ENCODE measurements around the gene POU6F2.
A peak's percentile ranks its signal among the peaks of the same experiment; 100 is the strongest.
"Not testable (repeated sequence)": the region's sequence is repeated elsewhere in the genome, so short reads cannot be mapped to it uniquely, and the experiment has no call there.

The POU6F2 gene, protein sequence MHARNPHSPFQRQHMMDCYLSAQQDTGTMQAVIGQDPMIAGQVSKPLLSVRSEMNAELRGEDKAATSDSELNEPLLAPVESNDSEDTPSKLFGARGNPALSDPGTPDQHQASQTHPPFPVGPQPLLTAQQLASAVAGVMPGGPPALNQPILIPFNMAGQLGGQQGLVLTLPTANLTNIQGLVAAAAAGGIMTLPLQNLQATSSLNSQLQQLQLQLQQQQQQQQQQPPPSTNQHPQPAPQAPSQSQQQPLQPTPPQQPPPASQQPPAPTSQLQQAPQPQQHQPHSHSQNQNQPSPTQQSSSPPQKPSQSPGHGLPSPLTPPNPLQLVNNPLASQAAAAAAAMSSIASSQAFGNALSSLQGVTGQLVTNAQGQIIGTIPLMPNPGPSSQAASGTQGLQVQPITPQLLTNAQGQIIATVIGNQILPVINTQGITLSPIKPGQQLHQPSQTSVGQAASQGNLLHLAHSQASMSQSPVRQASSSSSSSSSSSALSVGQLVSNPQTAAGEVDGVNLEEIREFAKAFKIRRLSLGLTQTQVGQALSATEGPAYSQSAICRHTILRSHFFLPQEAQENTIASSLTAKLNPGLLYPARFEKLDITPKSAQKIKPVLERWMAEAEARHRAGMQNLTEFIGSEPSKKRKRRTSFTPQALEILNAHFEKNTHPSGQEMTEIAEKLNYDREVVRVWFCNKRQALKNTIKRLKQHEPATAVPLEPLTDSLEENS

DNA sequence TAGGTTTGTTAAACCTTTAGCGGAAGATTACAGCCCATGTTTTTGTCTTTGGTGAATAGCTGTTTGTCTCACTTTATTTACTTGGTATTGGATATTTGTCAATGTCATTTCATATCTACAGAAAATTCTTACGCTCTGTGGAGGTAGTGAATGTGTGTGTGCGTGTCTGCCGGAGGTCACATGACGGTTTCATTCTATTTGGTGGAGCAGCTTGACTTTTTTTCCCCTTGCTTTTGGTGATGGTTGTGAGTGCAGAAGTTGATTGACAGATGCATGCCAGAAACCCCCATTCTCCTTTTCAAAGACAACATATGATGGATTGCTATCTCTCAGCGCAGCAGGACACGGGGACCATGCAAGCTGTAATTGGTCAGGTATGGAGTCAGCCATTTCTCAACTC lies at the start of gene POU6F2:
Gene POU6F2 (plus strand): TSS at position 225 of the 400 bp plus-strand sequence. CDS start 45 bp downstream, at position 270.
- DNase-seq (ENCODE audit: low spot score), result no peak

DNA sequence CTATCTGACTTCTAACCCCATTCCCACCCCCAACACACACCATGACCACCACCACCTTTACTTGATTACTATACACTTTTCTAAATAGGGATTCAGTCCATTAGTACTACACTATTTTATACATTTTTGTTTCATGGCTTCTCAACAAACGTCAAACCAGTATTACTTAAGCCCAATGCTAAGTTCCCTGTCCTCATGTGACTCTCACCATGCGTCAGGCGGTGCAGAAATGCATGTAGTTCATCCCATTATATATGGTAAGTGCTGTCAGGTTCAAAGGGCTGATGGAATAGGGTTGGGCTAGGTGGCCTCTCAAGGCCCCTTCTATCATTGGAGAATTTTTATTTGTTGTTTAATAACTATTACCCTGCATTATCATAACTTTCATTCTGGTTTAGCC lies 49.2 kb upstream of the POU6F2 start:
- DNase-seq (ENCODE audit: low spot score), result no peak

DNA sequence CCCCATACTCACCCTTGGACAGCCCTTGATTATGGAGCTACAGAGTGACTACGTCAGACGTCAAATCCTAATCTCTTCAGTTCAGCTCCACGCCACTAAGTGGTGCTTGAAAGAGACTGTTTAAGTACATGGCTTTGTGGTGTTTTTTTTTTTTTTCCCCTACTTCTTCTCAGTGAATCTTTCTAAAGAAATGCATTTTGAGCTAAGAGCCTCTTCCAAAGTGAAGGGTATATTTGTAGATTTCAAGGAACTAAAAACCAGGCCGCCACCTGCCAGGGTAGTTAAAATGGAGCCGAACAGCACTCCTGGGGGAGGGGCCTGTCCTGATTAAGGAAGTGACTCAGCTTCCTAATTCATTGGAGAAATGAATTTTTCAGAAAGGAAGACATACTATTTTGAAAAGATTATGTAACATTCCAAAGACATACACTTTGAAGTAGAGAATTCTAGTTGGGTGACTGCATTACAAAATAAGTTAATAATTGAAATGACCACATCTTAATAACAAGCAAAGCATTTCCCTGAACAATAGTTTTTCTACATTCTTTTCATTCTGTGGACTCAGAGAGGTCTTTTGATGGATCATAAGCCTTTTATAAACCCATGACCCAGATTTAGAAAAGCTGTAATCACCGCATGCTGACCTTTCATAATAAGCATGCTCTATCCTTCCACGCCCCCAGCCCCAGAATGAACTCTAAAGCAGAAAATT lies 48.1 kb upstream of the POU6F2 start:
- DNase-seq (ENCODE audit: low spot score), result no peak

DNA sequence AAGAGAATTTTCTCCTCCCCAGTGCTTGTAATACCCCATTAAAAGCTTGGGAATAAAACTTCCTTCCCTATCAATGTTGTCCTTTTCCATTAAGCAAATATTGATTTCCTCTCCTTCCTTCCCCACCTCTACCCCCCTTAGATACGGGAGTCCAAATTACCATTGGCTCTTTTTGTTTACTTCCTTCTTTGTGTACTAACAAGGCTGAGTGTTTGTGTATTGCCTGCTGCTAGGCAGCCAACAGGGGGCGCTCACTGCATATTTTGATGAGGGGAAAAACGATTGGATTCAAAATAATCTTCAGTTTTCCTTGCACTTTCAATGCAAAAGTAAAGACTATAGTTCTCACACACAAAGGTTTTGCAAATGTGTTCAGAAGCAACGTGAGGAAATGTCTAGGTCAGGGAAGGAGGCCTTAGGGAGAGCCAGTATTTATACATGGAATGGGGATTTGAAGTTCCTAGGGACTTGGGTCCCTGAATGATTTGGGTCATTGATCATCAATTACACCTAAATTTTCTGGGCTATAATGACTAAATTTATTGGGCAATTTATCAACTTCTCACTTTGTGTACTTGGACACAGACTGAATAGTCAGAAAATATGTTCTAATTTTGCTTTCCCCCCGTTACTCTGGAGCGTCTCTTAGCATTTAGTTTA lies 45.1 kb upstream of the POU6F2 start:
- DNase-seq (ENCODE audit: low spot score), result peak; percentile 81

DNA sequence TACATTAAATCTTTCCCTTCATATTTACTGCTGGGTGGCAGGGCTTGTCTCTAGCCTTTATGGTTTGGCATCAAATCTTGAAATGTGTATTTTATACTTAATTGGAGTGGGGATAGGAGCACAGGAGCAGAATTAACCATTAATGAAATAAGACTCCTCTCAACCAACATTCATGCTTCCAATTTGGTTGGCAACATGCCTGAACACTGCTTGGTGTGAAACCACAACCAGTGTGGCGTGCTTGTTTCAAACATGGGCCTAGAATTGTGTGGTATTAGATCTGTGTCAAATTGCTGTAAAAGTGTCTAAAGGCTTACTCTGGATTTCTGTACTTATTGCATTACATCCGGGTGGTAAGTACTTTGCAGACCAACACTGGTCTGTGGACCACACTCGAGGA lies 43.7 kb upstream of the POU6F2 start:
- DNase-seq (ENCODE audit: low spot score), result no peak

DNA sequence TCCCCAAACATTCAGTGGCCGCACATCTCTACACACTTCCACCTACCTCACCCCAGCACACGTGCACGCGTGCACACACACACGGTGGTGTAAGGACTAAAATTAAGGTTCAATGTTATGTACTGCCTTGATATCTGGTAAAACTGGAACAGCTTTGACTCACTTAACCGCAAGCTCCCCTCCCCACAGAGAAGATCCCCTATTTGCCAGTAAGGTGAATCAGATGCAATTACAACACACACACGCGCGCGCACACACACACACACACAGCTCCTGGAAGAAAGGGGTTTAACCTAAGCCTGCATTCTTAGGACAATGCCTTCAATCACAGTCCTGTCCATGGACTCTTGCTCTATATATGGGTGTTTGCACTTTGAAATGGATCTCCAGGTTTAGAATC lies 43.2 kb upstream of the POU6F2 start:
- DNase-seq (ENCODE audit: low spot score), result no peak

DNA sequence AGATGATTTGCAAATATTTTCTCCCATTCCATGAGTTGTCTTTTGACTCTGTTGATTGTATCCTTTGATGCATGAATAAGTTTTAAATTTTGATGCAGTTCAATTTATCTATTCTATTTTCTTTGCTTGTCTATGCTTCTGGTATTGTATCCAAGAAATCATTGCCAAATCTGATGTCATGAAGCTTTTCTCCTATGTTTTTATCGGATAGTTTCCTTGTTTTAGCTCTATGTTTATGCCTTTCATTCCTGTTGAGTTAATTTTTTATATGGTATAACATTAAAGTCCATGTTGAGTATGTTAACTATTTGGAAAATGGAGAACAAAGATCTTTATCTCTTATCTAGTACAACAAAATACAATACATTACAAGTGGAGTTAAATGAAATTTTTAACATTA lies 41.1 kb upstream of the POU6F2 start:
- DNase-seq (ENCODE audit: low spot score), result no peak

DNA sequence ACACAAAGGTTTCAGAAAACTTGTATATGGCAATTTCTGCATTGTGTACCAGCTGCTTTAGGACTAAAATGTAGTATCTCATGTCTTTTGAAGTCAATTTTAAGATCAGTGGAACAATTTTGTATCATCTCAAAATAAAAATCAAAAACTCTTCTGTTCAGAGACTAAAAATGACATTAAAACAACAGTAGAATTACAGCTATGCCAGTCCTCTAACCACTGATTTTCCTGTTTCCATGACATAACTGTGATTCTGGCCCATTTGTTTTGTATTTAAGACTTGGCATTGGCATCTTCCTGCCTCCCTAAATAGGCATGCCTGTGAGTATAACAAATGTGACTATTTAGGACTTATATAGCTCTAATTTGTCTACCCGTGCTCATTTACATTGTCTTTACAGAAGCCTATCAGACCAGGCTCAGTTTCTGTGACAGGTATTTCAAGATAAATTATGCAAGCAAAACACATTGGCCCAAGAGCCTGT lies 39.7 kb upstream of the POU6F2 start:
- DNase-seq (ENCODE audit: low spot score), result no peak

DNA sequence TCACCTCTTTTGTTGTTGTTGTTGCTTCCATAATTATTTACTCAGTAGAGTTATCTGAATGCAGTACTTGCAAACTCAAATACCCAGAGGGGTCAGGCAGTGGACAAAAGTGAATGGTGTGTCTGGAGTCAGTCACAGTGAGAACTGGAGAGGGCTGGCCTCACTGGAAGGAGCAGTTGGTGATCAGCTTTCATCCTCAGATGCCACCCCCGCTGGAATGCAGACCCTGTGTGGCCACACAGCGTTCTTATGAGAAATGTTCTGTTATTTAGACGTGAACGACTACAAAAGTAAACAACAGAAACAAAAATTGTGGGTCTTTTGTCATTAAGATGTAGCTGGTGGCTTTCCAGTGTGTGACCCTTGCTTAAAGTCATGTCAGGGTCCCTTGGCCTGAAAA lies 39.1 kb upstream of the POU6F2 start:
- no peak for DNase-seq (ENCODE audit: low spot score)

DNA sequence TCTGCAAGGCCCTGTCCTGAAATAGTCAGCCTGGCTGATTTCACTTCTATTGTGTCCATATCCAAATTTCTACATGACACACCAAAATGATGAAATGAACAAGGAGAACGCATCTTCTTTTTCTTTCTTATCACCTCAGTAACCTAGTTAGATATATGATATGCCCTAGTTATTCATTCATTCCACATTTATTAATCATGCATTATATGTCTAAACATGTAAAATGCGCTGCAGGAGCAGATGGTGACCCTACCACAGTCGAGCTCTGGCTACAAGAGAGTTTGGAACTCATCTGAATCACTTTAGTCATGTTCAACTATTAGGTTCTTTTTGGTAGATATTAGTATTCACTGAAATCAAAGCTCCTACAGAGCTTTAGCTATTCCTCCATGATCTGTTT lies 36.9 kb upstream of the POU6F2 start:
- DNase-seq (ENCODE audit: low spot score), result no peak

DNA sequence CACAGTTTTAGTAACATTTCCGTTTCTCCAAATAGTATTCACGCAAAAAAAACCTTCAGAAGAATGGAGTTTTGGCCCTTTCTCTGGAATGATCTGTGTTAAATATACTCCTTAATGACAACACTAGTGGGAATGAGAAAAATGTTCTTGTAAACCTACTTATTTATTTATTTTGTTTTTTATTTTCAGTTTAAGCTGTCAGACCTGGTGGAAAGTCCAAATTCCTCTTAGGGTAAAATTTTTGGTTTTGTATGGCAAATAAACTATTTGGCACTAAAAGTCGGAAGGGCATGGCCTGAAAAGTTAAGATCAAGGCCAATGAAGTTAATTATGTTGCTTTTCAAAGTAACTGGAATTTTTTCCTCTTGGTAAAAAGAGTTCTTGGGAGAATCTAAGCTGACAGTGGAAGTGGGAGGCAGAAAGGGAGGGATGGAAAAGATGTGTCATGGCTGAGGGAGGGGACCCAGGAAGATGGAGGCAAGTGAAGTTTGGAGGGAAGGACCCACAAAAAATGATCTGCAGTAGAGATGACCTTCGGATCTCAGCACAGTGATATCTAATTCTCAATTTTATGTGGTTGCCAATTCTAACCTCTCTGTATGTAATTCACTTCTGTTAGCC lies 35.2 kb upstream of the POU6F2 start:
- DNase-seq (ENCODE audit: low spot score), result no peak

DNA sequence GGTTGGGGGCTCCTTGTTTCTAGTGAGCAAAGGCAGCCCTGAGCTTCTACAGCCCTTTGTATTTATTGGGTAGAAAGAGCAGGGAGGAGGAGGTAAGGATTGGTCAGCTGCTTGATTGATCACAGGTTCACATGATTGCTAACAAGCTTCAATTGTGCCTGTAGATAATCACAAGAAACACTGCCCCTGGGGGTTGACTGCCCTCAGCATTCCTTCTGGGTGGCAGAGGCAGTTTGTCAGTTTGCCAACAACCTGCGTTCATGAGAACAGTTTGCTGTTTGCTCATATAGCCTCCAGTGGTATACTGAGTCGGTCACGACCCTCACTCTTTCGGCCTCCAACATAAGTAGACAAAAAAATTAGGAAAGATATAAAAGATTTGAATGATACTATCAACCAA lies 30.2 kb upstream of the POU6F2 start:
- DNase-seq (ENCODE audit: low spot score), result not testable (repeated sequence)

DNA sequence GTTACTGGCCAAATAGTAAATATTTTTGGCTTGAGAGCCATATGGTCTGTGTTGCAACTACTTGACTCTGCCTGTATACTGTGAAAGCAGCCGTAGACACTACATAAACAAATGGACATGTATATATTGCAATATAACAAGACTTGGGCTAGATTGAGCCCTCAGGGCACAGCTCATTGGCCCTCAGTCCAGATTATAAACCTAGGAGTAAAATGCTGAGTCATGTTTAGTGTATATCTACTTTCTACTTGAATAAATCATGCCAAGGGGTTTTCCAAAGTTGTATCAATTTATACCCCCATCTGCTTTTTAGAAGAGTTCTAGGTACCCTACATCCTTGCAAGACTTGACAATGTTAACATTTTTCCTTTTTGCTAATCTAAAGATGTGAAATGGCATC lies 27.4 kb upstream of the POU6F2 start:
- DNase-seq (ENCODE audit: low spot score), result no peak

DNA sequence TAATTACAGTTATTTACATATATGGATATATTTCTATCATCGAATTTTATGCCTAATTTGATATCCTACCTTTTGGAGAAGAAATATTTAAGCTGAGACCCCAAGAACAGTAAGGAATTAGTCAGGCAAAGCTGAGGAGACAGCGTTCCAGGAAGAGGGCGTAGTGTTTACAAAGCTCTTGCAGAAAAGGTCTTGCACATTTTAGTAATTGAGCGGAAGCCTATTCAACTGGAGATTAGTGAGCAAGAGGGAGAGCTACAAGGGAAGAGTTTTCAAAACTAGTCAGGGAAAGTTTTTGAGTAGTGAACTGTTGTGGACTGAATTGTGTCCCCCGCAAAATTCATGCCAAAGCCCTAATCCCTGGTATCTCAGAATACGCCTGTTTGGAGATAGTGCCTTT lies 26.5 kb upstream of the POU6F2 start:
- no peak for DNase-seq (ENCODE audit: low spot score)

DNA sequence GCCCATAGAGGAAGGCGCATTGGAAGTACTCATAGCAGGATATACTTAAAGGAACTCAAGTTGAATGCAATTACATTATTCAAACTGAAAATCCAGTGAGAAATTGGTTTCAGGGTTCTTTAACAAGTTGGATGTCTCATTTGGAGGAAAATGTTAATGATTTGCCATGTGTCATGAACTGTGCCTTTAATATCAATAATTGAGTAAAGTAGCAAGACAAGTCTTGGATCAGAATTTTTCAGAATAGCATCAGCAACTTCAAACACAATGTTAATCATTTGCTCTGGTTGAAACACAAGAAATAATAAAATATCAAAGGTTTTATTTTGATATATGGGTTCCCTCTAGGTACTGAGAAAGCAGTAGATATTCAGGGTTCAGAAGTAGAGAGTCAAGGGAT lies 24.5 kb upstream of the POU6F2 start:
- DNase-seq (ENCODE audit: low spot score), result no peak

DNA sequence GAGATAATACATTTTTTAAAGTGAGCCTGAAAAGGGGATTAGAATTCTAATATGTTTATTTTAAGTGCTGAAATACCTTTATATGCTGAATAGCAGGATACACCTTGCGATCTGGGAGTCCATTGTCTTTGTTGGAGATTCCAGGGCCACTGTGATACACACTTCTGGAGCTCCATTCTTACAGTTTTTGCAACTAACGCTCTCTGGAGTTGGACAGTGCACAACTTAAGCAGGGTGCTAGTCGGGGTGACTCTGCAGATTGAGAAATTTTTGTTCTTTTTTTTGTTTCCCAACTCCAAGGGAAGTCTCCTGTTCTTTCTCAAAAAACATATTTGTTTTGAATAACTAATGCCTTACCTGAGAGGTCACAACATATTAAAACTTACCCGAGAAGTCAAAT lies 23.7 kb upstream of the POU6F2 start:
- no peak for DNase-seq (ENCODE audit: low spot score)

DNA sequence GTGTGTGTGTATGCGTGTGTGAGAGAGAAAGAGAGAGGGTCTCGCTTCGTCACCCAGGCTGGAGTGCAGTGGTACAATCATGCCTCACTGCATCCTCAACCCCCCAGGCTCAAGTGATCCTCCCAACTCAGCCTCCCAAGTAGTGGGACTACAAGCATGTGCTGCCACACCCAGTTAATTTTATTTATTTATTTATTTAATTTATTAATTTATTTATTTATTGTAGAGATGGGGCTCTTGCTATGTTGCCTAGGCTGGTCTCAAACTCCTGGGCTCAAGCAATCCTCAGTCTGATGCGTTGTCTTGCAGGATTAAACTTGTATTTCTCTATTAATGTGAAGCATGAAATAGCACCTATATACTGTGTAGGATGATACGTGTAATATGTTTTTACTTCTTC lies 21.8 kb upstream of the POU6F2 start:
- no peak for DNase-seq (ENCODE audit: low spot score)

DNA sequence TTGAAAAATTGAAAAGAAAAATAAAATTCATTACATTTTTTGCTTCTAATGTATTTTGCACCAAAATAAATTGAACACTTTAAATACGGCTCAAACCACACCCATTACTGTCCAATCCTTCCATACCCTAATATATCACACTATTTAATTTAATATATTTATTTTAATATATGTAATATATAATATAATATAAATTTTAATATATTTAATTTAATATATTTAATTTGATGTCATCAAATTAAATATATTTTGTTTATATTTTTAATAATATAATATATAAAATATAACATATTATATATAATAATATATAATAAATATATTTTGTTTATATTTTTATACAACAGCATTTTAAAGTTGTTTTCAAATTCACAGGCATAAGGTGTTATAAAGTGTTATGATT lies 15.7 kb upstream of the POU6F2 start:
- no peak for DNase-seq (ENCODE audit: low spot score)

DNA sequence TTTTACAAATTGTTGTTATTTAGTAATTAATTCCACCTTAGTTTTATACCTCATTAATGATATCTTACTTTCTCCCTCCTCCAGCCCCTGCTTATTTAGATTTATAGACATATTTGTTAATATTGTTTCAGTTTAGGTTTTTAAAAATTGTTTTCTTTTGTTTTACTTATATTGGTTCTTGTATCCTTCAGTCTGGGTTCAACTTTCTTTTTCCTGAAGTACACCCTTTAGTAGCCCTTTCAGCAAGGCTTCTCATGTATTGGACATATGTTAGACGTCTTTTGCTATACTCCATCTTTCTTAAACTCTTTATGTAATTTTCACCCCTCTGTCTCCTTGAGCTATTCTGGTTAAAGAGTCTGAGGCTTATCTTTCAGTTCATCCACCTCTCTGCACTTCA lies 12.8 kb upstream of the POU6F2 start:
- DNase-seq (ENCODE audit: low spot score), result no peak

DNA sequence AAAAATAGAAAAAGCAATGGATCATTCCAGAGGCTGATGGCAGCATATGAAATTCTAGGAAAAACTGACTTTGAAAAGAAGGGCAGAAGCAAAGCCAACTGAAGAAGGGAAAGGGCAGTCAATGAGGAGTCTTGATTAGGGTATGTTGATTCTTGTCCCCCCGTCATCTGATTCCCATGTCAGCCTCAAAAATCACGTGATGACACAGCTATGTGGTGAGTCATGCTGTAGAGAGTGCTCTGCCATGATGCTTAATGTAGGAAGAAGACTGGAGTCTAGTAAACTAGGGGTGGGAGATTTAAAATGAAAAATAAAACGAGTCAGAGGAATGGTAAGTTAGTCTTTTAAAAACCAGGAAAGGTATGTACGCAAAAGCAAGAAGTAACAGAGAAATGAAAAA lies 3.9 kb upstream of the POU6F2 start:
- no peak for DNase-seq (ENCODE audit: low spot score)

DNA sequence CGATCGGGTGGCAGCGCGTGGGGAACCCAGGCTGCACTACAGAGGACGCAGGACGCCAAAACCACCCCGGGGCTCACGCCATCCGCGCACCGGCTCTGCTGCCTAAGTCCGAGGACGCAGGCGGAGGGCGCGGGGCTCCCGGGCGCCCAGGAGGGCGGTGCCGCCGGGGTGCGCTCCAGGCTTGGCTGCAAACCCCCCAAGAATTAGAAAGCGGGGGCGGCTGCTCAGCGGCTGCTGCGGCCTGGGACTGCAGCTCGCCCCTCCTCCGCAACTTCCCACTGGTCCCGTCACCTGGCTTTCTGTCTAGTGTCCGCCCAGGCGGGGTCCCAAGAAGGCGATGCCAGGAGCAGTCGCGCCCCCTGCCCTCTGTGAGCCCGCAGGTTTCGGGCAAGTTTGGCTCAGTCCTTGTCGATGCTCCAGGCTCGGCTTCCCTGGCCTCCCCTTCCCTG lies 1.7 kb upstream of the POU6F2 start:
- no peak for DNase-seq (ENCODE audit: low spot score)

DNA sequence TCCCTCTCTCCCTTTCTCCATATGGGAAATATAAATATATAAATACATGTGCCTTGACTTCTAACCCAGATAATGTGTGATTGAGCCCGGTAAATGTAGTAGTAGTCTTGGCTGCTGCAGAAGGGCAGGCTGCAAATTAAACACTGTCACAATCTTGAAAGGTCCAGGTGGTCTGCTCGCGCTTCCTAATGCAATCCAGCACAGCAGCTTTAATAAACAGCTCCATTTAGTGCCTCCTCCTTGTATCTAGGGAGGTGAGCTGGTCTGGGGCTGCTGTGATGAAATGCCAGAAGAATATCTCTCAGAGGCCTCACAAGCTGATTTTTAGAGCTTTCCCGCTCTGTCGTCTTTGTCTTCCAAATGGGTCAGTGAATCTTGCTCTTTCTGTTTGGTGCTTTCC lies 782 bp downstream of the POU6F2 start:
- no peak for DNase-seq (ENCODE audit: low spot score)

Data from NAMALWA (cell line).